IPS-18c (cell line): ENCODE data around the gene C6orf15.
"Not testable (repeated sequence)": the region's sequence is repeated elsewhere in the genome, so short reads cannot be mapped to it uniquely, and the experiment has no call there.

Experiments used
- H3K4me3 ChIP-seq: 2 replicates; pipeline ENCODE4 v1.7.0; 2013; ENCODE audit warnings: low read depth, mild to moderate bottlenecking, low read length, moderate library complexity; ENCODE audit not compliant: insufficient read depth
- H3K9me3 ChIP-seq: one replicate; pipeline ENCODE4 v1.6.1; 2013; ENCODE audit warnings: mild to moderate bottlenecking, low read length, moderate library complexity; ENCODE audit not compliant: control insufficient read depth, insufficient read depth

C6orf15 gene

DNA sequence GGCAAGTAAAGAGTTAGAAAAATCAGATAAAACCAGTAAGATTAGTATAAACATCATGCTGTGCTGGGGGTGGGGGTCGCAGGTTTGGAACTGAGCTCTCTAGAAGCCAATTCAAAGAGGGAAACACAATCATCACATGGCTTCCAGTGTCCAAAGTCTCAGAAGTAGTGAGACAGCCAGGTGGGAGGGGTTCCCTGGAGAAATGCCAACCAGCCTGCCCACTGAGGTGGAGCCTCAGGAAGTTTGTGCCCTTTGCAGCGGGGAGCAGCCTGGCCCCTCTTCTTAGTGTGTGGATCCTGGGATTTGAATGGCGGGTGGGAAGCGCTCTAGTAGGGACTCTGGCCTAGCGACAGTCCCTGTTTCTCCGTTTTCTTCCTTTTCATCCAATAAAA lies 21.4 kb downstream of the C6orf15 start:
- no peak overlapping the region for H3K4me3 ChIP-seq
- H3K9me3 ChIP-seq = no peaks in the 10 kb centered on the region

DNA sequence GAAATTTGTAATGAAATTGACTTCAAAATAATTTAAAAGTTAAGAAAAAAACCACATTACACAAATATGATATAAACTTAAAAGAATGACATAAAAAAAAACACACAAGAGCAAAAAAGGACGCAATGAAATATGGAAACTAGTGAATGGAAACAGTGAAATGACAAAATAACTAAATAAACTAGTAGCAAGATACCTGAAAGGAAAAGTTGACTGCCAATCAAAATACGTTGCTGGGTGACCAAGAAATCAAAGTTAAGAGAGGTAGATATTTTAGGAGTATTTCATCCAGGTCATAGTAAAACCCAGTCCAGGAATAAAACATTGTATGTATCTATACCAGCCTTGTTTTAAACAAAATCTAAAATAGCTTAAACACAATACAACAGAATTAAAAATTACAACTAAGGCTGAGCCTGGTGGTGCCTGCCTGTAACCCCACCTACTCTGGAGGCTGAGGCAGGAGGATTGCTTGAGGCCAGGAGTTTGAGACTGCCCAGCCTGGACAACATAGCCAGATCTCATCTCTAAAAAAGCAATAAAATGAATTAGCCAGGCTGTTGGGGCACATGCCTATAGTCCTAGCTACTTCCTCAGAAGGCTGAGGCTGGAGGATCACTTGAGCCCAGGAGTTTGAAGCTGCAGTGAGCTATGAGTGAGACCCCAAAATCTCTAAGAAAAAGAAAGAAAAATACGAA lies 22.0 kb downstream of the C6orf15 start:
- Histone ChIP-seq H3K4me3 (no peak overlapping the region), H3K9me3 (no peaks in the 10 kb centered on the region)

DNA sequence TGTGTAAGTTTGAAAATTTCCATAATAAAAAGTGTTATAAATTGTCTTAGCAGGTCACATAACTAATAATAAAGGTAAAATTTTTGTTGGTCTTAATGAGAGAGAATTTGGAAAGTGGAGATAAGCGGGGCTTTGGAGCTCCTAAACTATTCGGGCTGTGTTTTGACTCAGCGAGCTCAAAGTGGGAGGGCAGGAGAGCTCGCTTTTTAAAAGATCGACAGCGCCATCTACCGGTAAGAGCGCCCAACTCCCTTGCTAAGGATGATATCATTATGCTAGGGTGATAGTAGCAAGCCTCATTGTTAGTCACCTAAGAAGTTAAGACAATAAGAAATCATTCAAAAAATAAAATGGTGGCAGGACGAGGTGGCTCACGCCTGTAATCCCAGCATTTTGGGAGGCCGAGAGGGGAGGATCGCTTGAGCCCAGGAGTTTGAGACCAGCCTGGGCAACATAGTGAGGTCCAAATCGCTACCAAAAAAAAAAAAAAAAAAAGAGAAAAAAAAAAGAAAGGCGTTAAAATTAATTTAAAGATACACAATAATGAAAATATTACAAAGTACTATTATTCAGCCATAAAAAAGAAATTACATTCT lies 24.8 kb downstream of the C6orf15 start:
- Histone ChIP-seq H3K4me3 (no peak overlapping the region), H3K9me3 (no peaks in the 10 kb centered on the region)

DNA sequence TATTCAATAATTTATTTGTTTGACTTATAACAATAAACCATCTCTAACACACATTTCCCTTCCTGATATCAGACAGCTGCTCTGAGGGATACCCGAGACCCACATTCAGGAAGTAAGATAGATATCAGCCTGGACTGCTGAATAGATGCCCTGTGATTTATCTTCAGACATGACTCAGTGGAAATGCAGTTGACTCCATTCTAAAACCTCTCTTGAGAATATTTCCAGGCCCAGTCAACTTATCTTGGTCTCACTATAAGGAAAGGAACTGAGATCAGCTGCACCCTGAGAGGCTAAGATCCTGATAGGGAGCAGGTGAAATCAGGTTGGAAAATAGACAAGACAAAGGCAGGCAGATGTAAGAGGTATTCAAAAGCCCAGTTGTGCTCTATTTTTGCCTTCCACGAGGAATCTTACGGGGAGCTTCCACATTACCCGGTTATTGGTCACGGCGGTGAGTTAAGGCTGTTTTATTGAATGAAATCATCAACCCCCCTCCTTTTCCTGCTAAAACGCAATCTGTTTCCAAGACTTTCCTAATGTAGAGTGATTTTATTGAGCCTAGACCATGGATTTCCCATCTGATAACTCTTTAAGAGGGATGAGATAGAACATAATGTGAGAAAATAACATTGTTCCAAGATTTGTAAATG lies 25.5 kb downstream of the C6orf15 start:
- Histone ChIP-seq H3K9me3 (no peaks in the 10 kb centered on the region), H3K4me3 (no peak overlapping the region)

DNA sequence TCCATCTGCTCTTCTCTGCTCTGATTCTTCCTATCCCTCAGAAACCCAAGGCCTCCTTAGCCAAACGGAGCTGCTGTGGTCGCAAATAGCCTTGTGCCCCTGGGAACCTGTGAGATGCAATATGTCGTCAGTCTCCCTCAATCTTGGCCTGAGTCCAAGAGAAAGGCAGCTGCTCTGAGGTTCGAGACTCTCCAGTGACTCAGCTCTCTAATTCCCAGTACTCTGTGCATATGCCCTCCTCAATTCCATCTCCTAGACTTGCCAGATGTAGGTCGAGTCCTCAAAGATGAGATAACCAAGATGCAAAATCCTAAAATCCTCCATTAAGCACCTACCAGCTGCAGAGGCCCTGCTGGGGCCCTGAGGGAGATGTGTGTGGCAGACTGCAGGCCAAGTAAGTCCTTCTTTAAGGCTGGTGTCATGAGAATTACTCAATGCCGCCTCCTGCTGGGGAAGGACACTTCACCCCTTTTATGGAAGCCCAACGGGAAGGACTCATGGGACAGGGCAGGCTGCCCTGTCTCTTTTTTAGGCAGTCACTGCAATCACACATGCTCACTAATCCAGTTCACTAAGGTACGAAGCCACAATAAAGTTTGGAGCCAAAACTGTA lies 28.5 kb downstream of the C6orf15 start:
- Histone ChIP-seq H3K4me3 (no peak overlapping the region), H3K9me3 (no peaks in the 10 kb centered on the region)

DNA sequence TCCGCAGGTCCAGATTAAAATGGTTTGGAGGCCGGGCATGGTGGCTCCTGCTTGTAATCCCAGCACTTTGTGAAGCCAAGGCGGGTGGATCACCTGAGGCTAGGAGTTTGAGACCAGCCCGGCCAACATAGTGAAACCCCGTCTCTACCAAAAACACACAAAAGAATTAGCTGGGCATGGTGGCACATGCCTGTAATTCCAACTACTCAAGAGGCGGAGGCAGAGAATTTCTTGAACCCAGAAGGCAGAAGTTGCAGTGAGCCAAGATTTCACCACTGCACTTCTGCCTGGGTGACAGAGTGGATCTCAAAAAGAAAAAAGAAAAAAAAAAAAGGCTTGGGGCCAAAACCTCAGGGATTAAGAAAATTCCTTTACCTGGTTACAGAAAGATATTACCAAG lies 30.5 kb downstream of the C6orf15 start:
- Histone ChIP-seq H3K9me3 (no peaks in the 10 kb centered on the region), H3K4me3 (no peak overlapping the region)

DNA sequence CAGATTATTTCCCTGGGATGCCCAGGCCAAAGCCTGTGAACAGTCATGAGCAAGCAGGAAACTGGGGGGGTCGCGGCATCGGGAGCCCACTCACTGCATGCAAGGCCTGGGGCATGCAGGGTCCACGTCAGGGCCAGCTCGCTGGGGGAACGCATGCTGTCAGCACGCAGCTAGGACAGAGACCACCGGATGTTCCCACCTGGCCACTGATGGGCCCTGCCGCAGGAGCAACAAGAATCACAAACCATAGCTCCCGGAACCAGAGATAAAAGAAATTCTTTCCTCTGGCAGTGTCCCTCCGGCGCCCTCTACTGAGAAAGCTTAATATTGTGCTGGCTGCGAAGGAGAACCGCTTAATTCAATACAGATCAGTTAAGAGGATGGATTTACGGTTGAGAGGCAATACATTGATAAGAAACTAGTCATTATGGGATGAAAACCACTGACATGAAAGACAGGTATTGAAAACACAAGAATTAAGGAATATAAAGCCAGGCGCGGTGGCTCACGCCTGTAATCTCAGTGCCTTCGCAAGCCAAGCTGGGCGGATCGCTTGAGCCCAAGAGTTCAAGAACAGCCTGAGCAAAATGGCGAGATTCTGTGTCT lies 32.6 kb downstream of the C6orf15 start:
- no peak overlapping the region; the same call in 1 of the 2 replicates for H3K4me3 ChIP-seq
- no peaks in the 10 kb centered on the region for H3K9me3 ChIP-seq

DNA sequence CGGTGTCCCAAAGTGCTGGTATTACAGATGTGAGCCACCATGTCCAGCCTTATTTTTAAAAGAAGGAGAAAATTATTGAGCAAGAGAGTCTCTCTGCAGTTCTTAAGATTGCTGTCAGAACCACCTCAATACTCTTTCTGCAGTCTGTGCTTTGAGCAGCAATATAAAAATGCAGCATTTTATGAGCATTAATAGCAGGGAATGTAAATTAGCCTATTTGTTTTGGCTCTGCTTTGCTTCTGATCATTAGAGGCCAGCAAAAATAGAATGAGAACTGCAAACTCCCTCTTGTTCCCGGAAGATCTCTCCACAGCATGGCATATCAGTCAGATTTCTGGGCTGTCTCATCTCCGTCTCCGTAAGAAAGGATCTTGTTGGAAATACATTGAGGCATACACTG lies 35.8 kb downstream of the C6orf15 start:
- Histone ChIP-seq H3K4me3 (no peak overlapping the region), H3K9me3 (no peaks in the 10 kb centered on the region)

DNA sequence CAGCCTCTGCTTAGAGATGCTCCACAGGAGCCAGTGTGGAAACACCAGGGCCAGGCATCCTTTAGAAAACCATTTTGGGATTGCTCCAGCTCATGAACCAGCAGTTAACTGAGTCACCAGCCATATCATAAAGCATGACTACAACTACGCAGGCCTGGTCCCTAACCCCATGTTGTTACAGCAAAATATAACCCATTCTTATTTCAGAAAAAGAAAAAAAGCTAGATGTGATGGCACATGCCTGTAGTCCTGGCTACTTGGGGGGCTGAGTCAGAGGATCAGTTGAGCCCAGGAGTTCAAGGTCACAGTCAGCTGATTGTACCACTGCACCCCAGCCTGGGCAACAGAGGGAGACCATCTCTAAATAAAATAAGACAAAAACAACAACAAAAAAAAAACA lies 36.8 kb downstream of the C6orf15 start:
- H3K9me3 ChIP-seq = no peaks in the 10 kb centered on the region

DNA sequence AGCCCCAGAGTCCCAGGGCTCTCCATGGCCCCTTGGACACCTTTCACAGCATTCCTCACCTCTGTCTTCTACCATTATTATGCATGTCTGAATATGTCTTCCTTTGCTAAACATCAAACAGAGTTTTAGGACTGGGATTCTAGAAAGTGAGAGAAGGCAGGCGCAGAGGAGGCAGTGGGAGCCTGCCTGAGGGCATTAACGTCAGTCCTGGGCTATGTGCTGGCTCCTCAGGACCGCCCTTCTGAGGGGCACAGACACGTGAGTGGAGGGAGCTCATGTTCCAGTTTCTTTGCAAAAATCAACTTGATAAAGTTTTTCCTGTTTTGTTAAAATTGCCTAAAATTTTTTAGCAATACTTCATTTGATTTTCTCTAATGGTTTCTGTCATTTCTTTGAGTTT lies 38.0 kb downstream of the C6orf15 start:
- H3K4me3 ChIP-seq = no peak overlapping the region

More for the DNA sequence above, 36.8 kb downstream of the C6orf15 start:
- no peak overlapping the region for H3K4me3 ChIP-seq

DNA sequence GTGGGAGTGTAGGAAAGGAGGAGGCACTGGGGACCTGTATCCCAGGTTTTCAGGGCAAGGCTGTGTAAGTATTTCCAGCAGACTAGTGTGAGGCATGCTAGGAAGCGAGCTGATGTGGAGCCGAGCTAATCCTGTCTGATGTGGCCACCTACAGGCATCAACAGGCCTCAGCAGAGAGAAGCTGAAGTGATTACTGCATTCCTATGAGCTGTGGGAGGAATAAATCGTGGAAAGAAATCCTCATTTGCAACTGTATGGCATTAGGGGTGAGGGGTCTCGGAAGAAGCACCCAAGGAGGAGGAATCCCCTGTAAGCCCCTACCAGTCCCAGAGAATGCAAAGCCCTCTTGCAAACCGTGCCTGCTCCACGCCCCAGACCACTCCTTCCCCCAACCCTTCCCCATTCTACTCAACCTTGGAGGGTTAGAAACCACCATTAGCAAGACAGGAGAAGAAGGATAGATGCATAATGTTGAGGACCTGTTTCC lies 41.6 kb downstream of the C6orf15 start:
- Histone ChIP-seq H3K4me3 (no peak overlapping the region), H3K9me3 (no peaks in the 10 kb centered on the region)

More for the DNA sequence above, 38.0 kb downstream of the C6orf15 start:
- no peaks in the 10 kb centered on the region for H3K9me3 ChIP-seq

DNA sequence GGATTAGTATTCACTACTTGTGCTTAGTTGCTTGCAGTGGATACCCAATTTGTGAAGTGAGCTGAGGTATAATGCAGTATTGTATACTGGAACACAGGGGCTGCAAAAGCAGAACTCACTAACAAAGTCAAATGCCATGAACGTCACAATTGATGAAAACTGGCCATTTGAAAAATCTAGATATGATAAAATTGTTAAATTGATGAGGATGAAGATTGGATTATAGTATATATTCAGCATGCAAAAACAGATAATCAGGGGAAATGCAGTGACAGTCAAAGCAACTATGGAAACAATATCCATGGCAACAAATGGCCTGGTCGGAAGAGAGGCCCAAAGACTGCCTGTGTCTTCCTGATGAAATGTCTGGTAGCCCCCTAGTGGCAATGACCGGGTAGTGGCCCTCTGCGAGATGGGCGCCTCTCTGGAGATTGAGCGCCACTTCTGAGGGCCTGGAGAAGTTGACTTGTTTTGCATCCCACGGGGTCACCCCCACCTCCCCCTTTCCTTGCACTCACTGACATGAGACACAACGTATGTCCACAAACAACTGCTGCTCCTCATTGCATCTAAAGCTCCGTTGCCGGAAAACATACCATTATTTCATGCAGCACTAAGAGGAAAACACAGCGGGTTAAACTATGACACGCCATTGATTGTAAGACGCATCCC lies 43.6 kb downstream of the C6orf15 start:
- no peaks in the 10 kb centered on the region for H3K9me3 ChIP-seq
- H3K4me3 ChIP-seq = no peak overlapping the region

DNA sequence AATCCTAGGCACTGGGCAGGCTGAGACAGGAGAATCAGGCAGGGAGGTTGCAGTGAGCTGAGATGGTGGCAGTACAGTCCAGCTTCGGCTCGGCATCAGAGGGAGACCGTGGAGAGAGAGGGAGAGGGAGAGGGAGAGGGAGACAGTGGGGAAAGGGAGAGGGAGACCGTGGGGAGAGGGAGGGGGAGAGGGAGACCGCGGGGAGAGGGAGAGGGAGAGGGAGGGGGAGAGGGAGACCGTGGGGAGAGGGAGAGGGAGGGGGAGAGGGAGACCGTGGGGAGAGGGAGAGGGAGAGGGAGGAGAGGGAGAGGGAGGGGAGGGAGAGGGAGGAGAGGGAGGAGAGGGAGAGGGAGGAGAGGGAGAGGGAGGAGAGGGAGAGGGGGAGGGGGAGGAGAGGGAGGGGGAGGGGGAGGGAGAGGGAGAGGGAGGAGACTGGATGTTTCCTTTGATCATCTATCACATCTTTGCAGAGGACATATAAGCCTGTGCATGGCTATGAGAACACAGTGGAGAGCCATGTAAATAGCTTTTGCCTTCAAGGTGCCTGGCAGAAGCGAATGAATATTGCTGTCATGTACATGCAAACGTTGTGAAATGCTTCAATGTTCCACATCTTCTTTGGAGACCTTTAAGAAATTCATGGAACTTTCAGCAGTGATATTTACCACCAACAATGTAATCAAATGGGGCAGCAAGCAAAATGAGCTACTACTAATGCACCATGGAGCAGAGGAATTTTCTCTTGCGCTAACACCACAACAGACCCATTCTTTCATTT lies 44.3 kb downstream of the C6orf15 start:
- not testable (repeated sequence) for H3K9me3 ChIP-seq, H3K4me3 ChIP-seq

DNA sequence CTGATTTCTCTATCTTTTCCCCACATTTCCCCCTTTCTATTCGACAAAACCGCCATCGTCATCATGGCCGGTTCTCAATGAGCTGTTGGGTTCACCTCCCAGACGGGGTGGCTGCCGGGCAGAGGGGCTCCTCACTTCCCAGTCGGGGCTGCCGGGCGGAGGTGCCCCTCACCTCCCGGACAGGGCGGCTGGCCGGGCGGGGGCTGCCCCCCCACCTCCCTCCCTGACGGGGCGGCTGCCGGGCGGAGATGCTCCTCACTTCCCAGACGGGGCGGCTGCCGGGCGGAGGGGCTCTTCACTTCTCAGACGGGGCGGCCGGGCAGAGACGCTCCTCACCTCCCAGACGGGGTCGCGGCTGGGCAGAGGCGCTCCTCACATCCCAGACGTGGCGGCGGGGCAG lies 45.3 kb downstream of the C6orf15 start:
- not testable (repeated sequence) for H3K4me3 ChIP-seq, H3K9me3 ChIP-seq

DNA sequence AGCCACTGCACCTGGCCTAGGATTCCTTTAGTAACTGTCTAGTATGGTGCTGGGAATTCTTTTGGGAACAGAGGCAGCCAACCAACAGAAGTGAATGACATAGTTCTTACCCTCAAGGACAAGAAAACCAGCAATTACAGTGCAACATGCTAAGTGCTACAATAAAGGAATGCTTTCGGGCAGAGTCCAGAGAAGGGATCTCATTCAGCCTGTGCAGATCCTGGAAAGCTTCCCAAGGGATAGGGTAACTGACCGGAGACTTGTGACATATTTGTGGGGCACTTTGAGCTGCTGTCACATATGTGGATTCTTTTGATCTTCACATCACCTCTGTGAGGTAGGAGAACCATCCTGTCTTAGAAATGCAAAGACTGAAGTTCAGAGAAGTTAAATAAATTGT lies 46.8 kb downstream of the C6orf15 start:
- H3K9me3 ChIP-seq = no peaks in the 10 kb centered on the region
- no peak overlapping the region for H3K4me3 ChIP-seq

DNA sequence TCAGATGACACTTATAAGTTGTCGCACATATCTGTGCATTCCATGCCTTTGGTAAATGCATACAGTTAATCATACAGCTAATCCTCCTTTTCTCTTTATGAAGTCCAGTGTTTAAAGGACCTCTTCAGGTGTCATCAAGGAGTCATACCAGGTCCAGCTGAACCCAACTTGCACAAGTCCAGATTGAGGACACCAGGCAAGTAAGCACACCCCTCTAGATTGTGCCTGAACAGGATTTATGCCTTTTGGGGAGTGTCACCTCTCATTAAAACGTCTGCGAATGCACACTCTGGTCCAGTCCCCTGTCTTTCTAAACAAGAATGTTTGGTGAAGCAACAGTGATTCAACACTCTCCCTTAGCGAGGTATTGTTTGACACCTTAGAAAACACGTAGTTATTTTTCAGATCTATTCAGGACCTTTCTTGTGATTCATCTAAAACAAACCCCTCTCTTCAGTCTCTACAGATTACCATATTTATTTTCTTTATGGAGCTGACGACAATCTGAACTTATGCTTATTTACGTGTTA lies 48.4 kb downstream of the C6orf15 start:
- no peaks in the 10 kb centered on the region for H3K9me3 ChIP-seq
- no peak overlapping the region for H3K4me3 ChIP-seq
